DMS79 (cell line): ENCODE results near the gene SUN2.

Experiments
- DNase-seq: peaks from one replicate; lab custom pipeline; 2025; lab: John Stamatoyannopoulos, UW

The SUN2 gene

GRCh38 chr22:38753948-38754750 lies 1.6 kb downstream of the SUN2 start:
- peak; percentile 33 for DNase-seq

GRCh38 chr22:38751422-38752346 lies 4.1 kb downstream of the SUN2 start:
- no peak for DNase-seq

GRCh38 chr22:38751066-38751421 lies 4.8 kb downstream of the SUN2 start:
- no peak for DNase-seq

GRCh38 chr22:38750638-38751037 lies 5.2 kb downstream of the SUN2 start:
- DNase-seq, result no peak

GRCh38 chr22:38750104-38750503 lies 5.7 kb downstream of the SUN2 start:
- no peak for DNase-seq

GRCh38 chr22:38748487-38749136 lies 7.2 kb downstream of the SUN2 start:
- DNase-seq, result no peak

- no peak for DNase-seq
These were observed 9.9 kb downstream of the SUN2 start for GRCh38 chr22:38745676-38746460.

- no peak for DNase-seq
These were observed 10.8 kb downstream of the SUN2 start for GRCh38 chr22:38744981-38745380.

GRCh38 chr22:38742176-38742942 lies 13.4 kb downstream of the SUN2 start:
- DNase-seq, result no peak

GRCh38 chr22:38741576-38741975 lies 14.2 kb downstream of the SUN2 start:
- no peak for DNase-seq

GRCh38 chr22:38741166-38741565 lies 14.6 kb downstream of the SUN2 start:
- no peak for DNase-seq

- DNase-seq, result no peak
These were observed 15.0 kb downstream of the SUN2 start for GRCh38 chr22:38740754-38741153.

- DNase-seq, result no peak
These were observed 15.6 kb downstream of the SUN2 start for GRCh38 chr22:38740116-38740723.

GRCh38 chr22:38739300-38740055 lies 16.3 kb downstream of the SUN2 start:
- DNase-seq, result no peak

- no peak for DNase-seq
These were observed 17.2 kb downstream of the SUN2 start for GRCh38 chr22:38738475-38739070.

- DNase-seq, result no peak
These were observed 18.3 kb downstream of the SUN2 start for GRCh38 chr22:38737302-38738060.

GRCh38 chr22:38736257-38736570 lies 19.6 kb downstream of the SUN2 start:
- no peak for DNase-seq

- DNase-seq, result no peak
These were observed 20.1 kb downstream of the SUN2 start for GRCh38 chr22:38735465-38736256.
